SU-DHL-6 (cell line): ENCODE results near the gene PRR14.

Experiments
- CTCF ChIP-seq: fragments of 200-600 bp; sonication (generic); IDR thresholded peaks from one replicate; pipeline ENCODE4 v1.5.1; 2017; ENCODE audit warnings: antibody characterized with exemption, mild to moderate bottlenecking, low read length, moderate library complexity; ENCODE audit not compliant: insufficient read depth, poor library complexity, severe bottlenecking
- EZH2phosphoT487 ChIP-seq: fragments of 200-600 bp; sonication (generic), shearing (Covaris generic); conservative IDR thresholded peaks from 2 replicates; pipeline ENCODE4 v1.6.1; 2018; ENCODE audit warnings: mild to moderate bottlenecking, antibody characterized with exemption, low read length, moderate library complexity, mixed read lengths

- TF ChIP-seq EZH2phosphoT487 (no peak), CTCF (no peak)
Measured at GRCh38 chr16:30645727-30646126, 5.0 kb upstream of the PRR14 start.
